Pulmonary artery endothelial cell (primary cell): ENCODE data around the gene APBA1. TPM values are rescaled to one million over a fixed set of nuclear protein-coding genes. Genes with fewer than 3 reads are reported as not detected.

Experiments used
- DNase-seq: peaks from one replicate; pipeline ENCODE4 v3.0.0-alpha.2; 2011; ENCODE audit warnings: low read depth, low spot score
- total RNA-seq: library from RNA; depleted of rRNA; stranded (reverse); fragments of >200 nt; gene quantifications from 2 replicates; pipeline ENCODE4 v1.2.3, GENCODE V29; 2014

APBA1 gene
- 7.1 and 14.0 TPM in 2 replicates for total RNA-seq

GRCh38 chr9:69671879-69672595, at the start of gene APBA1:
Gene APBA1 (minus strand): TSS chr9:69672371.
- DNase-seq: no peak

GRCh38 chr9:69719983-69720382, 47.8 kb upstream of the APBA1 start:
- DNase-seq: no peak

GRCh38 chr9:69719367-69719766, 47.2 kb upstream of the APBA1 start:
- DNase-seq: no peak

- DNase-seq: no peak
Measured at GRCh38 chr9:69718218-69718617, 46.0 kb upstream of the APBA1 start.

GRCh38 chr9:69715825-69716224, 43.7 kb upstream of the APBA1 start:
- DNase-seq: no peak

- no peak for DNase-seq
Measured at GRCh38 chr9:69715096-69715495, 42.9 kb upstream of the APBA1 start.

GRCh38 chr9:69697475-69697874, 25.3 kb upstream of the APBA1 start:
- no peak for DNase-seq

- DNase-seq: no peak
Measured at GRCh38 chr9:69696802-69697201, 24.6 kb upstream of the APBA1 start.

- DNase-seq: no peak
Measured at GRCh38 chr9:69689991-69690538, 17.9 kb upstream of the APBA1 start.

- DNase-seq: no peak
Measured at GRCh38 chr9:69683927-69684326, 11.8 kb upstream of the APBA1 start.

GRCh38 chr9:69678843-69679538, 6.8 kb upstream of the APBA1 start:
- no peak for DNase-seq

GRCh38 chr9:69677931-69678330, 5.8 kb upstream of the APBA1 start:
- no peak for DNase-seq

- no peak for DNase-seq
Measured at GRCh38 chr9:69675563-69675962, 3.4 kb upstream of the APBA1 start.

- peak; percentile 71 for DNase-seq
Measured at GRCh38 chr9:69674716-69675438, 2.7 kb upstream of the APBA1 start.

GRCh38 chr9:69674112-69674685, 2.0 kb upstream of the APBA1 start:
- no peak for DNase-seq

- no peak for DNase-seq
Measured at GRCh38 chr9:69673311-69673640, 1.1 kb upstream of the APBA1 start.

GRCh38 chr9:69672596-69673310, 582 bp upstream of the APBA1 start:
- peak; percentile 60 for DNase-seq

GRCh38 chr9:69671311-69671878, 776 bp downstream of the APBA1 start:
- no peak for DNase-seq

GRCh38 chr9:69667306-69667705, 4.9 kb downstream of the APBA1 start:
- no peak for DNase-seq

- no peak for DNase-seq
Measured at GRCh38 chr9:69660304-69660703, 11.9 kb downstream of the APBA1 start.
